Duodenal mucosa (tissue), 2 donors: ENCODE results near the gene SASH1.

ENCODE experiments used
- H3K27ac ChIP-seq: one replicate; pipeline ENCODE4 v1.7.0; 2013; ENCODE audit warnings: low read depth, low read length
- H3K27me3 ChIP-seq, 2 donors: one replicate each; pipeline ENCODE4 v1.7.0; 2013; ENCODE audit warnings: low read length in 2 of 2, control low read depth in 1 of 2; ENCODE audit not compliant: insufficient read depth in 2 of 2, control insufficient read depth in 1 of 2
- H3K36me3 ChIP-seq, 2 donors: one replicate each; pipeline ENCODE4 v1.7.0; 2013; ENCODE audit warnings: low read length in 2 of 2, control low read depth in 1 of 2; ENCODE audit not compliant: insufficient read depth in 2 of 2, control insufficient read depth in 1 of 2
- H3K4me1 ChIP-seq, 2 donors: one replicate each; pipeline ENCODE4 v1.7.0; 2013; ENCODE audit warnings: low read length in 2 of 2, control low read depth in 1 of 2; ENCODE audit not compliant: insufficient read depth in 2 of 2, control insufficient read depth in 1 of 2
- H3K4me3 ChIP-seq, 2 donors: one replicate each; pipeline ENCODE4 v1.7.0; 2013; ENCODE audit warnings: low read length in 2 of 2, low read depth in 1 of 2
- H3K9ac ChIP-seq, 2 donors: one replicate each; pipeline ENCODE4 v1.7.0; 2013; ENCODE audit warnings: low read length in 2 of 2, low read depth in 1 of 2
- H3K9me3 ChIP-seq, 2 donors: one replicate each; pipeline ENCODE4 v1.7.0; 2013; ENCODE audit warnings: low read length in 2 of 2, control low read depth in 1 of 2; ENCODE audit not compliant: control insufficient read depth in 1 of 2

SASH1 gene

GRCh38 chr6:148455225-148455624 lies 112.6 kb downstream of the SASH1 start:
- no peak overlapping the region for H3K27ac ChIP-seq
- H3K4me1 ChIP-seq, result no peaks in the 10 kb centered on the region
- peaks cover 0 to 8% of the 10 kb centered on the region in 2 donors for H3K36me3 ChIP-seq
- H3K27me3 ChIP-seq, result no peaks in the 10 kb centered on the region
- no peaks in the 10 kb centered on the region for H3K9me3 ChIP-seq
- no peak overlapping the region for H3K9ac ChIP-seq
- no peak overlapping the region for H3K4me3 ChIP-seq

GRCh38 chr6:148455674-148456558 lies 113.3 kb downstream of the SASH1 start:
- Histone ChIP-seq H3K36me3 (peaks cover 0 to 8% of the 10 kb centered on the region in 2 donors), H3K9me3 (no peaks in the 10 kb centered on the region), H3K9ac (no peak overlapping the region), H3K27ac (no peak overlapping the region), H3K27me3 (no peaks in the 10 kb centered on the region), H3K4me3 (no peak overlapping the region), H3K4me1 (no peaks in the 10 kb centered on the region)

GRCh38 chr6:148457137-148457842 lies 114.7 kb downstream of the SASH1 start:
- peaks cover 0 to 1% of the 10 kb centered on the region in 2 donors for H3K4me1 ChIP-seq
- H3K27ac ChIP-seq, result no peak overlapping the region
- H3K27me3 ChIP-seq, result no peaks in the 10 kb centered on the region
- H3K9ac ChIP-seq, result no peak overlapping the region
- no peaks in the 10 kb centered on the region for H3K9me3 ChIP-seq
- no peak overlapping the region for H3K4me3 ChIP-seq
- peaks cover 0 to 8% of the 10 kb centered on the region in 2 donors for H3K36me3 ChIP-seq

GRCh38 chr6:148457843-148458159 lies 115.2 kb downstream of the SASH1 start:
- Histone ChIP-seq H3K9me3 (no peaks in the 10 kb centered on the region), H3K27ac (no peak overlapping the region), H3K27me3 (no peaks in the 10 kb centered on the region), H3K4me1 (peaks cover 0 to 6% of the 10 kb centered on the region in 2 donors), H3K4me3 (no peak overlapping the region), H3K36me3 (peaks cover 0 to 8% of the 10 kb centered on the region in 2 donors), H3K9ac (no peak overlapping the region)

- no peak overlapping the region for H3K27ac ChIP-seq
- H3K9ac ChIP-seq, result no peak overlapping the region
- H3K4me3 ChIP-seq, result no peak overlapping the region
- H3K36me3 ChIP-seq, result peaks cover 0 to 7% of the 10 kb centered on the region in 2 donors
- no peaks in the 10 kb centered on the region for H3K9me3 ChIP-seq
- no peaks in the 10 kb centered on the region for H3K27me3 ChIP-seq
- H3K4me1 ChIP-seq, result peaks cover 0 to 6% of the 10 kb centered on the region in 2 donors
These were observed 116.6 kb downstream of the SASH1 start for GRCh38 chr6:148459238-148459637.

- H3K4me3 ChIP-seq, result no peak overlapping the region
- no peaks in the 10 kb centered on the region for H3K27me3 ChIP-seq
- H3K27ac ChIP-seq, result no peak overlapping the region
- no peaks in the 10 kb centered on the region for H3K9me3 ChIP-seq
- H3K9ac ChIP-seq, result no peak overlapping the region
- peaks cover 0 to 4% of the 10 kb centered on the region in 2 donors for H3K36me3 ChIP-seq
- H3K4me1 ChIP-seq, result peaks cover 0 to 6% of the 10 kb centered on the region in 2 donors
These were observed 118.4 kb downstream of the SASH1 start for GRCh38 chr6:148460876-148461646.

- H3K4me1 ChIP-seq, result peaks cover 0 to 6% of the 10 kb centered on the region in 2 donors
- H3K36me3 ChIP-seq, result peaks cover 0 to 4% of the 10 kb centered on the region in 2 donors
- no peaks in the 10 kb centered on the region for H3K9me3 ChIP-seq
- no peak overlapping the region for H3K9ac ChIP-seq
- H3K27me3 ChIP-seq, result no peaks in the 10 kb centered on the region
- no peak overlapping the region for H3K27ac ChIP-seq
- no peak overlapping the region for H3K4me3 ChIP-seq
These were observed 119.4 kb downstream of the SASH1 start for GRCh38 chr6:148461986-148462577.

- no peak overlapping the region for H3K4me3 ChIP-seq
- no peak overlapping the region for H3K9ac ChIP-seq
- no peak overlapping the region for H3K27ac ChIP-seq
- peaks cover 0 to 4% of the 10 kb centered on the region in 2 donors for H3K36me3 ChIP-seq
- no peaks in the 10 kb centered on the region for H3K27me3 ChIP-seq
- peaks cover 0 to 6% of the 10 kb centered on the region in 2 donors for H3K4me1 ChIP-seq
- no peaks in the 10 kb centered on the region for H3K9me3 ChIP-seq
These were observed 121.0 kb downstream of the SASH1 start for GRCh38 chr6:148463671-148464070.

- no peak overlapping the region for H3K27ac ChIP-seq
- no peaks in the 10 kb centered on the region for H3K9me3 ChIP-seq
- H3K4me3 ChIP-seq, result no peak overlapping the region
- no peaks in the 10 kb centered on the region for H3K36me3 ChIP-seq
- no peaks in the 10 kb centered on the region for H3K27me3 ChIP-seq
- H3K4me1 ChIP-seq, result peaks cover 0 to 6% of the 10 kb centered on the region in 2 donors
- H3K9ac ChIP-seq, result no peak overlapping the region
These were observed 121.8 kb downstream of the SASH1 start for GRCh38 chr6:148464319-148465010.
